ENCODE results near the gene SORCS2. TPM values are rescaled to one million over a fixed set of nuclear protein-coding genes. Genes with fewer than 3 reads are reported as not detected.

The SORCS2 gene
- total RNA-seq, 2 donors from 2014 or later, result 1.5 to 1.7 TPM

GRCh38 chr4:7430368-7430964 lies 238.1 kb downstream of the SORCS2 start:
- Histone ChIP-seq H3K4me1 (peaks cover 0 to 8% of the 10 kb centered on the region in 2 donors), H3K27ac (no peak overlapping the region), H3K27me3 (no peaks in the 10 kb centered on the region), H3K4me3 (no peak overlapping the region), H3K9me3 (no peaks in the 10 kb centered on the region), H3K36me3 (no peaks in the 10 kb centered on the region)
- no peak for TF ChIP-seq CTCF (IDR thresholded peaks at IDR 0.05)
- DNase-seq (ENCODE audit: low spot score), result no peak

GRCh38 chr4:7430965-7431695 lies 238.8 kb downstream of the SORCS2 start:
- Histone ChIP-seq H3K4me1 (peaks cover 0 to 12% of the 10 kb centered on the region in 2 donors), H3K9me3 (no peaks in the 10 kb centered on the region), H3K27ac (no peak overlapping the region), H3K27me3 (no peaks in the 10 kb centered on the region), H3K4me3 (no peak overlapping the region), H3K36me3 (no peaks in the 10 kb centered on the region)
- TF ChIP-seq CTCF (IDR thresholded peaks at IDR 0.05), result no peak
- DNase-seq (ENCODE audit: low spot score), result no peak

- no peaks in the 10 kb centered on the region for H3K27me3 ChIP-seq
- DNase-seq (ENCODE audit: low spot score), result no peak
- H3K9me3 ChIP-seq, result no peaks in the 10 kb centered on the region
- no peak overlapping the region for H3K4me3 ChIP-seq
- H3K36me3 ChIP-seq, result no peaks in the 10 kb centered on the region
- peaks cover 0 to 12% of the 10 kb centered on the region in 2 donors for H3K4me1 ChIP-seq
- TF ChIP-seq CTCF (IDR thresholded peaks at IDR 0.05), result no peak
- H3K27ac ChIP-seq, result no peak overlapping the region
Measured at GRCh38 chr4:7431696-7432530, 239.6 kb downstream of the SORCS2 start.

- H3K4me3 ChIP-seq, result no peak overlapping the region
- no peaks in the 10 kb centered on the region for H3K36me3 ChIP-seq
- no peak for DNase-seq (ENCODE audit: low spot score)
- H3K27ac ChIP-seq, result no peak overlapping the region
- no peaks in the 10 kb centered on the region for H3K9me3 ChIP-seq
- H3K27me3 ChIP-seq, result no peaks in the 10 kb centered on the region
- no peak for TF ChIP-seq CTCF (IDR thresholded peaks at IDR 0.05)
- H3K4me1 ChIP-seq, result peaks cover 0 to 12% of the 10 kb centered on the region in 2 donors
Measured at GRCh38 chr4:7432531-7433375, 240.4 kb downstream of the SORCS2 start.

- no peak for DNase-seq (ENCODE audit: low spot score)
- no peak overlapping the region for H3K27ac ChIP-seq
- H3K4me1 ChIP-seq, result peaks cover 0 to 12% of the 10 kb centered on the region in 2 donors
- H3K27me3 ChIP-seq, result no peaks in the 10 kb centered on the region
- no peak overlapping the region for H3K4me3 ChIP-seq
- H3K36me3 ChIP-seq, result no peaks in the 10 kb centered on the region
- H3K9me3 ChIP-seq, result no peaks in the 10 kb centered on the region
- TF ChIP-seq CTCF (IDR thresholded peaks at IDR 0.05), result no peak
Measured at GRCh38 chr4:7433376-7434140, 241.2 kb downstream of the SORCS2 start.
